Spleen (tissue), 11 donors: ENCODE measurements around the gene KLK15. TPM values are rescaled to one million over a fixed set of nuclear protein-coding genes. Genes with fewer than 3 reads are reported as not detected.

Experiments used
- DNase-seq: peaks from one replicate; pipeline ENCODE4 v3.0.0-alpha.2; 2020
- H3K27ac ChIP-seq, 8 donors: fragments of 200-600 bp; sonication (generic) in 7 of 8; 1 replicate in 4 of 8; 2 replicates in 4 of 8; pipeline versions ENCODE4 v1.5.0 to v1.8.0; 2016 to 2021; ENCODE audit warnings: inconsistent platforms in 4 of 8, mild to moderate bottlenecking in 4 of 8, moderate library complexity in 1 of 8
- H3K27me3 ChIP-seq, 7 donors: fragments of 200-600 bp; sonication (generic) in 6 of 7; replicated peaks in 1 of 7; 1 replicate in 4 of 7; 2 replicates in 3 of 7; pipeline versions ENCODE4 v1.5.0 to v1.8.0; 2016 to 2021; ENCODE audit warnings: inconsistent platforms in 3 of 7, mild to moderate bottlenecking in 1 of 7
- H3K36me3 ChIP-seq, 6 donors: fragments of 200-600 bp; sonication (generic) in 5 of 6; 1 replicate in 4 of 6; 2 replicates in 2 of 6; pipeline versions ENCODE4 v1.5.0 to v1.8.0; 2016 to 2021; ENCODE audit warnings: inconsistent platforms in 2 of 6
- H3K4me1 ChIP-seq, 6 donors: fragments of 200-600 bp; sonication (generic) in 5 of 6; 1 replicate in 3 of 6; 2 replicates in 3 of 6; pipeline versions ENCODE4 v1.5.0 to v1.8.0; 2016 to 2021; ENCODE audit warnings: inconsistent platforms in 3 of 6
- H3K4me3 ChIP-seq, 8 donors: fragments of 200-600 bp; sonication (generic) in 7 of 8; 1 replicate in 4 of 8; 2 replicates in 4 of 8; pipeline versions ENCODE4 v1.5.0 to v1.8.0; 2016 to 2021; ENCODE audit warnings: inconsistent platforms in 4 of 8, mild to moderate bottlenecking in 4 of 8, moderate library complexity in 2 of 8
- H3K9me3 ChIP-seq, 8 donors: fragments of 200-600 bp; sonication (generic) in 7 of 8; 1 replicate in 4 of 8; 2 replicates in 4 of 8; pipeline versions ENCODE4 v1.5.0 to v1.8.0; 2016 to 2021; ENCODE audit warnings: inconsistent platforms in 4 of 8
- POLR2A ChIP-seq, 3 donors: fragments of 450-650 bp; IDR thresholded peaks; one replicate each; pipeline ENCODE4 v1.5.1; 2017; ENCODE audit warnings: antibody characterized with exemption in 3 of 3, mild to moderate bottlenecking in 1 of 3
- POLR2AphosphoS5 ChIP-seq, 3 donors: sonication (generic); formaldehyde crosslinking; IDR thresholded peaks; one replicate each; pipeline ENCODE4 v1.5.1; 2017; ENCODE audit warnings: antibody characterized with exemption in 3 of 3
- WGBS, 5 donors: extraction: QIAGEN DNeasy Blood & Tissue Kit in 3 of 5; methylation state at CpG; one replicate each; pipeline versions ENCODE4 v1.1.5 to v1.1.7; 2013 to 2018; 5-methylcytosine and 5-hydroxymethylcytosine counted together
- intact Hi-C: fragments of 100-400 bp; cut with DNase I; formaldehyde crosslinking; loops from one replicate; pipeline ENCODE4 v1.15.0; 2023; ENCODE audit warnings: low total_unique reads
- polyA plus RNA-seq, 3 donors: library from polyadenylated mRNA; stranded (reverse); fragments of 200-250 nt; gene quantifications; one replicate each; pipeline ENCODE4 v1.2.1, GENCODE V29; 2013
- total RNA-seq, 7 donors: library from RNA; depleted of rRNA in 3 of 7; stranded (reverse); fragments of >200 nt in 3 of 7; fragmentation: NEBNext Ultra II Directional in 4 of 7; extraction: Animal tissue kit (Norgen Biotek cat#: 25700) in 4 of 7; gene quantifications; one replicate each; pipeline versions ENCODE4 v1.1.0 to v1.2.1, GENCODE V29; 2016 to 2021
- TF ChIP-seq, protein P1 (sequence below), 11 experiments: fragments of 200-600 bp in 7 of 11; fragments of 450-650 bp in 4 of 11; sonication (generic) in 4 of 11; IDR thresholded peaks in 8 of 11; conservative IDR thresholded peaks in 3 of 11; 1 replicate in 7 of 11; 2 replicates in 4 of 11; pipeline versions ENCODE4 v1.4.0 to v1.8.0; 2016 to 2021; ENCODE audit warnings: antibody characterized with exemption in 11 of 11, inconsistent platforms in 4 of 11, mild to moderate bottlenecking in 1 of 11
- donor health status: healthy with polysubstance abuse.
- donor health status: DM: no; HTN: no; CAD: no; lungs with moderate emphysema.
- donor health status: DM: no; HTN: no; CAD: no.
- donor health status: Bipolar disorder and iron deficiency.
- donor health status: healthy.
- donor health status: DM: no; HTN: no; CAD: no.
- donor health status: DM: yes; HTN: yes; CAD: no.

Gene KLK15
- total and polyA plus RNA-seq, 10 donors: 0.07 to 0.13 TPM; not detected in 8

- TF ChIP-seq POLR2AphosphoS5 (IDR thresholded peaks at IDR 0.05): no peak
- TF ChIP-seq, protein P1, sequence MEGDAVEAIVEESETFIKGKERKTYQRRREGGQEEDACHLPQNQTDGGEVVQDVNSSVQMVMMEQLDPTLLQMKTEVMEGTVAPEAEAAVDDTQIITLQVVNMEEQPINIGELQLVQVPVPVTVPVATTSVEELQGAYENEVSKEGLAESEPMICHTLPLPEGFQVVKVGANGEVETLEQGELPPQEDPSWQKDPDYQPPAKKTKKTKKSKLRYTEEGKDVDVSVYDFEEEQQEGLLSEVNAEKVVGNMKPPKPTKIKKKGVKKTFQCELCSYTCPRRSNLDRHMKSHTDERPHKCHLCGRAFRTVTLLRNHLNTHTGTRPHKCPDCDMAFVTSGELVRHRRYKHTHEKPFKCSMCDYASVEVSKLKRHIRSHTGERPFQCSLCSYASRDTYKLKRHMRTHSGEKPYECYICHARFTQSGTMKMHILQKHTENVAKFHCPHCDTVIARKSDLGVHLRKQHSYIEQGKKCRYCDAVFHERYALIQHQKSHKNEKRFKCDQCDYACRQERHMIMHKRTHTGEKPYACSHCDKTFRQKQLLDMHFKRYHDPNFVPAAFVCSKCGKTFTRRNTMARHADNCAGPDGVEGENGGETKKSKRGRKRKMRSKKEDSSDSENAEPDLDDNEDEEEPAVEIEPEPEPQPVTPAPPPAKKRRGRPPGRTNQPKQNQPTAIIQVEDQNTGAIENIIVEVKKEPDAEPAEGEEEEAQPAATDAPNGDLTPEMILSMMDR (IDR thresholded peaks at IDR 0.05 in 8 of 11, conservative IDR thresholded peaks at IDR 0.05 in 3 of 11): no peak
- no peak for TF ChIP-seq POLR2A (IDR thresholded peaks at IDR 0.05)
- Histone ChIP-seq H3K4me3 (no peak overlapping the region), H3K27ac (no peak overlapping the region), H3K4me1 (no peaks in the 10 kb centered on the region), H3K9me3 (peaks cover 0 to 17% (median 0%) of the 10 kb centered on the region in 8 donors), H3K36me3 (no peaks in the 10 kb centered on the region), H3K27me3 (peaks cover 0 to 65% (median 11%) of the 10 kb centered on the region in 7 donors)
- 70 to 84% (median 73%) methylated on average over 5 of the region's 5 CpGs for WGBS, 5 donors
- DNase-seq: no peak
- intact Hi-C loops: no loop called here
Measured at GRCh38 chr19:50861010-50861409, 27.6 kb upstream of the KLK15 start.

- Histone ChIP-seq H3K36me3 (no peaks in the 10 kb centered on the region), H3K27me3 (peaks cover 0 to 72% (median 11%) of the 10 kb centered on the region in 7 donors), H3K9me3 (peaks cover 0 to 17% (median 0%) of the 10 kb centered on the region in 8 donors), H3K4me3 (no peak overlapping the region), H3K27ac (no peak overlapping the region), H3K4me1 (no peaks in the 10 kb centered on the region)
- WGBS, 5 donors: 77 to 88% (median 84%) methylated on average over 4 of the region's 4 CpGs
- TF ChIP-seq POLR2A (IDR thresholded peaks at IDR 0.05): no peak
- TF ChIP-seq POLR2AphosphoS5 (IDR thresholded peaks at IDR 0.05): no peak
- TF ChIP-seq, protein P1 (IDR thresholded peaks at IDR 0.05 in 8 of 11, conservative IDR thresholded peaks at IDR 0.05 in 3 of 11): no peak
- DNase-seq: no peak
- intact Hi-C loops: no loop called here
Measured at GRCh38 chr19:50859849-50860248, 26.5 kb upstream of the KLK15 start.

- H3K27ac ChIP-seq: no peak overlapping the region
- intact Hi-C loops: no loop called here
- WGBS, 5 donors: 15 to 27% (median 18%) methylated on average over 5 to 7 of the region's 7 CpGs
Measured at GRCh38 chr19:50858886-50859285, 25.5 kb upstream of the KLK15 start.

GRCh38 chr19:50857366-50857765 is 24.0 kb upstream of the KLK15 start:
- DNase-seq: no peak
- H3K27ac ChIP-seq: no peak overlapping the region
- H3K4me3 ChIP-seq: no peak overlapping the region
- TF ChIP-seq, protein P1 (IDR thresholded peaks at IDR 0.05 in 8 of 11, conservative IDR thresholded peaks at IDR 0.05 in 3 of 11): no peak
- no peak for TF ChIP-seq POLR2AphosphoS5 (IDR thresholded peaks at IDR 0.05)
- TF ChIP-seq POLR2A (IDR thresholded peaks at IDR 0.05): no peak
- H3K27me3 ChIP-seq: peaks cover 0 to 81% (median 15%) of the 10 kb centered on the region in 7 donors
- no peaks in the 10 kb centered on the region for H3K4me1 ChIP-seq
- H3K9me3 ChIP-seq: peaks cover 0 to 17% (median 0%) of the 10 kb centered on the region in 8 donors
- WGBS, 5 donors: 51 to 61% (median 58%) methylated on average over 5 to 6 of the region's 6 CpGs
- no peaks in the 10 kb centered on the region for H3K36me3 ChIP-seq
- intact Hi-C loops: no loop called here

More at GRCh38 chr19:50858886-50859285, 25.5 kb upstream of the KLK15 start:
- Histone ChIP-seq H3K4me3 (no peak overlapping the region), H3K36me3 (no peaks in the 10 kb centered on the region), H3K27me3 (peaks cover 0 to 76% (median 15%) of the 10 kb centered on the region in 7 donors), H3K4me1 (no peaks in the 10 kb centered on the region), H3K9me3 (peaks cover 0 to 17% (median 0%) of the 10 kb centered on the region in 8 donors)
- no peak for DNase-seq
- no peak for TF ChIP-seq POLR2AphosphoS5 (IDR thresholded peaks at IDR 0.05)
- TF ChIP-seq, protein P1 (IDR thresholded peaks at IDR 0.05 in 8 of 11, conservative IDR thresholded peaks at IDR 0.05 in 3 of 11): no peak
- no peak for TF ChIP-seq POLR2A (IDR thresholded peaks at IDR 0.05)
